SK-N-SH (cell line): ENCODE data around the gene CFAP43. TPM values are rescaled to one million over a fixed set of nuclear protein-coding genes. Genes with fewer than 3 reads are reported as not detected.

Experiments used
- CTCF ChIA-PET: fragments of 300-600, 350-600 bp; formaldehyde crosslinking; extraction: SDS; loops from one replicate; lab custom pipeline; 2021; lab: Yijun Ruan, JAX
- POLR2A ChIA-PET: fragments of 350-600 bp; sonication (Branson Sonifier 250); formaldehyde crosslinking; extraction: SDS; loops from one replicate; lab custom pipeline; 2020; ENCODE audit warnings: antibody characterized with exemption, inconsistent platforms; lab: Yijun Ruan, JAX
- DNase-seq: peaks from one replicate; pipeline ENCODE4 v3.0.0; 2012
- H2AFZ ChIP-seq: fragments of 200-600 bp; sonication (generic); 2 replicates; pipeline ENCODE4 v1.8.1; 2016; ENCODE audit warnings: antibody characterized with exemption, mild to moderate bottlenecking, low read depth
- H3F3A ChIP-seq: fragments of 200-600 bp; sonication (generic); replicated peaks from 2 replicates; pipeline ENCODE3; 2016; ENCODE audit warnings: antibody characterized with exemption, mild to moderate bottlenecking; ENCODE audit not compliant: insufficient read depth
- H3K27ac ChIP-seq, 2 experiments: fragments of 200-500 bp in 1 of 2; fragments of 200-600 bp in 1 of 2; sonication (Bioruptor generic) in 1 of 2; sonication (generic), shearing (Covaris generic) in 1 of 2; 2 replicates each; pipeline versions ENCODE4 v1.5.1 to v1.6.1; 2014 to 2016; ENCODE audit warnings: low read depth in 2 of 2, inconsistent platforms in 1 of 2, low read length in 1 of 2, mild to moderate bottlenecking in 1 of 2, mixed read lengths in 1 of 2
- H3K27me3 ChIP-seq: fragments of 200-600 bp; sonication (generic), shearing (Covaris generic); 2 replicates; pipeline ENCODE4 v1.6.1; 2016; ENCODE audit warnings: mixed run types; ENCODE audit not compliant: insufficient read depth
- H3K36me3 ChIP-seq, 2 experiments: fragments of 200-500 bp in 1 of 2; fragments of 200-600 bp in 1 of 2; sonication (Bioruptor generic) in 1 of 2; sonication (generic) in 1 of 2; replicated peaks in 1 of 2; 2 replicates each; pipeline versions ENCODE3 to v1.5.1; 2014 to 2016; ENCODE audit warnings: low read length in 1 of 2, mild to moderate bottlenecking in 1 of 2; ENCODE audit not compliant: insufficient read depth in 2 of 2, control insufficient read depth in 1 of 2
- H3K4me1 ChIP-seq, 2 experiments: fragments of 200-500 bp in 1 of 2; fragments of 200-600 bp in 1 of 2; sonication (Bioruptor generic) in 1 of 2; sonication (generic), shearing (Covaris generic) in 1 of 2; 2 replicates each; pipeline versions ENCODE4 v1.5.1 to v1.6.1; 2014 to 2016; ENCODE audit warnings: low read depth in 1 of 2, low read length in 1 of 2, mixed run types in 1 of 2; ENCODE audit not compliant: insufficient read depth in 2 of 2, control insufficient read depth in 1 of 2
- H3K4me2 ChIP-seq: fragments of 200-600 bp; sonication (generic), shearing (Covaris generic); 2 replicates; pipeline ENCODE4 v1.6.1; 2017; ENCODE audit warnings: mixed run types
- H3K4me3 ChIP-seq, 2 experiments: fragments of 200-500 bp in 1 of 2; fragments of 200-600 bp in 1 of 2; sonication (Bioruptor generic) in 1 of 2; sonication (generic), shearing (Covaris generic) in 1 of 2; 2 replicates each; pipeline versions ENCODE4 v1.5.1 to v1.8.1; 2014 to 2016; ENCODE audit warnings: low read depth in 2 of 2, inconsistent platforms in 1 of 2, low read length in 1 of 2, mild to moderate bottlenecking in 1 of 2, mixed read lengths in 1 of 2, moderate library complexity in 1 of 2
- H3K79me2 ChIP-seq: fragments of 200-600 bp; sonication (generic); 2 replicates; pipeline ENCODE4 v1.8.1; 2017; ENCODE audit warnings: mild to moderate bottlenecking; ENCODE audit not compliant: insufficient read depth
- H3K9ac ChIP-seq: fragments of 200-600 bp; sonication (generic); 2 replicates; pipeline ENCODE4 v1.6.1; 2017; ENCODE audit warnings: mixed run types
- H3K9me2 ChIP-seq: fragments of 200-600 bp; sonication (generic); 2 replicates; pipeline ENCODE4 v1.6.1; 2017; ENCODE audit warnings: mixed run types
- H3K9me3 ChIP-seq: fragments of 200-600 bp; sonication (generic); 2 replicates; pipeline ENCODE4 v1.6.1; 2017; ENCODE audit warnings: mixed run types, mild to moderate bottlenecking, moderate library complexity
- H4K20me1 ChIP-seq: fragments of 200-600 bp; sonication (generic); 2 replicates; pipeline ENCODE4 v1.6.1; 2017; ENCODE audit warnings: mild to moderate bottlenecking, mixed run types; ENCODE audit not compliant: insufficient read depth
- ELF1 ChIP-seq: IDR thresholded peaks from 2 replicates; pipeline ENCODE4 v1.4.0; 2012
- EP300 ChIP-seq, 2 experiments: IDR thresholded peaks; 2 replicates each; pipeline versions ENCODE4 v1.4.0 to v1.6.1; 2012; ENCODE audit warnings: borderline replicate concordance in 1 of 2, low read depth in 1 of 2, low read length in 1 of 2
- EZH2phosphoT487 ChIP-seq: fragments of 200-600 bp; sonication (generic); IDR thresholded peaks from 2 replicates; pipeline ENCODE4 v1.6.1; 2017; ENCODE audit warnings: low read depth, mixed run types, mild to moderate bottlenecking, antibody characterized with exemption, moderate library complexity, borderline replicate concordance
- FOXJ3 ChIP-seq: sonication (generic); formaldehyde crosslinking; IDR thresholded peaks from 2 replicates; pipeline ENCODE4 v1.5.1; 2020; ENCODE audit warnings: mild to moderate bottlenecking, missing genetic modification reagents
- GATA2 ChIP-seq: sonication (generic); formaldehyde crosslinking; IDR thresholded peaks from 2 replicates; pipeline ENCODE4 v1.5.0; 2020; ENCODE audit warnings: mild to moderate bottlenecking, missing genetic modification reagents
- JUND ChIP-seq: IDR thresholded peaks from 2 replicates; pipeline ENCODE4 v1.4.0; 2012
- MEF2A ChIP-seq: IDR thresholded peaks from 2 replicates; pipeline ENCODE4 v1.4.0; 2012; ENCODE audit warnings: low read depth, borderline replicate concordance
- NFIC ChIP-seq: IDR thresholded peaks from 2 replicates; pipeline ENCODE4 v1.4.0; 2012; ENCODE audit warnings: borderline replicate concordance
- POLR2AphosphoS5 ChIP-seq: IDR thresholded peaks from 2 replicates; pipeline ENCODE4 v1.6.1; 2012; ENCODE audit warnings: low read depth, low read length
- RCOR1 ChIP-seq: fragments of 150-350 bp; IDR thresholded peaks from 2 replicates; pipeline ENCODE4 v1.6.1; 2017; ENCODE audit warnings: antibody characterized with exemption, low read length
- RFX5 ChIP-seq: IDR thresholded peaks from 2 replicates; pipeline ENCODE4 v1.6.1; 2012; ENCODE audit warnings: mild to moderate bottlenecking, improper control_type of control experiment, low read length
- SIN3A ChIP-seq: IDR thresholded peaks from 2 replicates; pipeline ENCODE4 v1.6.1; 2012; ENCODE audit warnings: low read depth, mild to moderate bottlenecking, low read length, moderate library complexity, borderline replicate concordance
- TAF1 ChIP-seq: IDR thresholded peaks from 2 replicates; pipeline ENCODE4 v1.6.1; 2012; ENCODE audit warnings: low read depth, mild to moderate bottlenecking, low read length, moderate library complexity, borderline replicate concordance
- TCF12 ChIP-seq: IDR thresholded peaks from 2 replicates; pipeline ENCODE4 v1.4.0; 2012
- TEAD4 ChIP-seq: IDR thresholded peaks from 2 replicates; pipeline ENCODE4 v1.4.0; 2012; ENCODE audit warnings: mild to moderate bottlenecking, borderline replicate concordance; ENCODE audit not compliant: insufficient read depth
- USF1 ChIP-seq: IDR thresholded peaks from 2 replicates; pipeline ENCODE4 v1.4.0; 2012; ENCODE audit warnings: low read depth, borderline replicate concordance
- USF2 ChIP-seq: fragments of 150-350 bp; IDR thresholded peaks from 2 replicates; pipeline ENCODE4 v1.6.1; 2017; ENCODE audit warnings: antibody characterized with exemption, low read length, low read depth, borderline replicate concordance
- YY1 ChIP-seq: IDR thresholded peaks from 2 replicates; pipeline ENCODE4 v1.4.0; 2012; ENCODE audit warnings: low read depth, mild to moderate bottlenecking
- WGBS: methylation state at CpG from one replicate; pipeline ENCODE4 v1.1.6; 2017; ENCODE audit warnings: low lambda C conversion rate; 5-methylcytosine and 5-hydroxymethylcytosine counted together
- polyA plus RNA-seq, 3 experiments: library from polyadenylated mRNA; depleted of rRNA; stranded (reverse); fragments of >200 nt; gene quantifications; 2 replicates each; pipeline ENCODE4 v1.2.3, GENCODE V29; 2012
- TF ChIP-seq, protein P1 (sequence below): IDR thresholded peaks from 2 replicates; pipeline ENCODE4 v1.4.0; 2012; ENCODE audit warnings: low read depth
- TF ChIP-seq, protein P2 (sequence below): fragments of 150-350 bp; IDR thresholded peaks from 2 replicates; pipeline ENCODE4 v1.6.1; 2016; ENCODE audit warnings: mild to moderate bottlenecking, low read depth, low read length

Gene CFAP43
- polyA plus RNA-seq, 1 of the 3 experiments (the other 2 are of a cell fraction): 0.35 TPM

GRCh38 chr10:104120512-104120902 is 111.7 kb downstream of the CFAP43 start:
- H4K20me1 ChIP-seq: no peaks in the 10 kb centered on the region
- no peak for TF ChIP-seq YY1
- TF ChIP-seq TEAD4: no peak
- TF ChIP-seq ELF1: no peak
- TF ChIP-seq EZH2phosphoT487: no peak
- TF ChIP-seq RCOR1: no peak
- no peak for TF ChIP-seq GATA2
- TF ChIP-seq, protein P1, sequence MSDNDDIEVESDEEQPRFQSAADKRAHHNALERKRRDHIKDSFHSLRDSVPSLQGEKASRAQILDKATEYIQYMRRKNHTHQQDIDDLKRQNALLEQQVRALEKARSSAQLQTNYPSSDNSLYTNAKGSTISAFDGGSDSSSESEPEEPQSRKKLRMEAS: no peak
- TF ChIP-seq SIN3A: no peak
- TF ChIP-seq TCF12: no peak
- no peak for TF ChIP-seq MEF2A
- TF ChIP-seq NFIC: no peak
- TF ChIP-seq, protein P2, sequence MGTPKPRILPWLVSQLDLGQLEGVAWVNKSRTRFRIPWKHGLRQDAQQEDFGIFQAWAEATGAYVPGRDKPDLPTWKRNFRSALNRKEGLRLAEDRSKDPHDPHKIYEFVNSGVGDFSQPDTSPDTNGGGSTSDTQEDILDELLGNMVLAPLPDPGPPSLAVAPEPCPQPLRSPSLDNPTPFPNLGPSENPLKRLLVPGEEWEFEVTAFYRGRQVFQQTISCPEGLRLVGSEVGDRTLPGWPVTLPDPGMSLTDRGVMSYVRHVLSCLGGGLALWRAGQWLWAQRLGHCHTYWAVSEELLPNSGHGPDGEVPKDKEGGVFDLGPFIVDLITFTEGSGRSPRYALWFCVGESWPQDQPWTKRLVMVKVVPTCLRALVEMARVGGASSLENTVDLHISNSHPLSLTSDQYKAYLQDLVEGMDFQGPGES: no peak
- no peak for TF ChIP-seq EP300 (IDR thresholded peaks at IDR 0.05; ENCODE audit: borderline replicate concordance in 1 of 2, low read depth in 1 of 2, low read length in 1 of 2)
- no peak for TF ChIP-seq FOXJ3 (CRISPR knock-in tag)
- no peak for TF ChIP-seq USF2
- TF ChIP-seq JUND: no peak
- CTCF ChIA-PET: interaction anchor here (0.6 to 5.2 kb wide), 13 partner anchors 11 to 567 kb away, joined by 3 to 44 read pairs (median 5); no protein-coding TSS in a partner anchor
- H3F3A ChIP-seq: peaks cover 12% of the 10 kb centered on the region
- no peaks in the 10 kb centered on the region for H3K27me3 ChIP-seq
- H3K9ac ChIP-seq: peak overlapping the region; percentile 100
- H3K4me3 ChIP-seq: peak overlapping the region; percentile 78 to 86
- 69% methylated on average over 2 of the region's 2 CpGs for whole genome bisulfite sequencing
- H3K4me2 ChIP-seq: peak overlapping the region; percentile 95
- no peak for DNase-seq
- no peaks in the 10 kb centered on the region for H3K79me2 ChIP-seq
- H3K36me3 ChIP-seq: peaks cover 0 to 6% of the 10 kb centered on the region in 2 experiments
- no peaks in the 10 kb centered on the region for H3K9me2 ChIP-seq
- H3K27ac ChIP-seq: peak overlapping the region; percentile 99 to 100
- peak overlapping the region; percentile 93 for H2AFZ ChIP-seq
- POLR2A ChIA-PET: no interaction called here
- no peaks in the 10 kb centered on the region for H3K9me3 ChIP-seq
- H3K4me1 ChIP-seq: peaks cover 0 to 11% of the 10 kb centered on the region in 2 experiments; a peak in 3 of 4 replicates

DNA sequence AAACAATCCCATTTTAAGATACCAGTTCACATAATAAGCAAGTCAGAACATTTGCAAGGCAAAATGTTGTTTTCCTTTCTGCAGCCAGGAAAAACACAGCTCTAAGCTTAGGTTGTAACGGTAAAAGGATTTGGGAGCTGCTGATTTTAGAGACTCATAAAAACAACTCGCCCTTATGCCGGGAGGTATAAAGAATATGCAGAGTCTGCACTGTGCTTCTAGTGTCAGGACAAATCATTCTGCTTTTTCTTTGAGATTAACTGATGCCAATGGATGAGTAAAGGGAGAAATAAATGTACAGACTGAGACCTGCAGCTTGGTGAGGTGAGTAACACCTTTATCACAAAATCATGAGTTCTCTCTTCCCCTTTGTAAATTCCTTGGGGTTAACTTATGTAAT is 112.2 kb downstream of the CFAP43 start:
- Histone ChIP-seq H3K9ac (peak overlapping the region; percentile 100; the same call in 1 of the 2 replicates), H3K4me2 (no peak overlapping the region), H3K4me3 (no peak overlapping the region), H4K20me1 (no peaks in the 10 kb centered on the region), H3F3A (peaks cover 12% of the 10 kb centered on the region), H3K27ac (peak overlapping the region in 1 of 2 experiments; percentile 100; a peak in 2 of 4 replicates), H3K9me3 (no peaks in the 10 kb centered on the region), H3K9me2 (no peaks in the 10 kb centered on the region), H2AFZ (peak overlapping the region; percentile 93), H3K79me2 (no peaks in the 10 kb centered on the region), H3K4me1 (peaks cover 0 to 11% of the 10 kb centered on the region in 2 experiments; a peak in 3 of 4 replicates), H3K27me3 (no peaks in the 10 kb centered on the region), H3K36me3 (peaks cover 0 to 6% of the 10 kb centered on the region in 2 experiments)
- CTCF ChIA-PET: interaction anchor here (2.7 to 5.2 kb wide), 2 partner anchors 138 to 232 kb away, joined by 8 to 44 read pairs; no protein-coding TSS in a partner anchor
- WGBS: 78% methylated on average over 3 of the region's 3 CpGs
- DNase-seq: no peak
- POLR2A ChIA-PET: no interaction called here
- no peak for TF ChIP-seq NFIC
- no peak for TF ChIP-seq POLR2AphosphoS5
- no peak for TF ChIP-seq RFX5
- TF ChIP-seq TAF1: no peak
- TF ChIP-seq FOXJ3 (CRISPR knock-in tag): no peak
- TF ChIP-seq USF1: no peak
- TF ChIP-seq, protein P2: no peak
- no peak for TF ChIP-seq RCOR1
- TF ChIP-seq ELF1: no peak
